MCF 10A (cell line): ENCODE results near the gene TTLL6. TPM values are rescaled to one million over a fixed set of nuclear protein-coding genes. Genes with fewer than 3 reads are reported as not detected.

Experiments
- BruUV-seq: library from RNA; stranded (reverse); fragments of 400-500 nt; replicated peaks from 2 replicates; lab custom pipeline; 2021; lab: Mats Ljungman, UMichigan
- CTCF ChIA-PET: fragments of 300-600 bp; sonication (Branson Sonifier 250); formaldehyde crosslinking; extraction: SDS; loops from one replicate; lab custom pipeline; 2021; ENCODE audit warnings: antibody characterized with exemption, inconsistent platforms; lab: Yijun Ruan, JAX
- POLR2A ChIA-PET: fragments of 300-600, 350-650 bp; sonication (Branson Sonifier 250); formaldehyde crosslinking; extraction: SDS; loops from one replicate; lab custom pipeline; 2020; ENCODE audit warnings: antibody characterized with exemption, inconsistent platforms; lab: Yijun Ruan, JAX
- DNase-seq: peaks from one replicate; pipeline ENCODE4 v3.0.0-alpha.2; 2018; ENCODE audit not compliant: unreplicated experiment
- H3K27ac Mint-ChIP-seq: one replicate; pipeline ENCODE4 v1.8.0; 2022; ENCODE audit warnings: mild to moderate bottlenecking, low read depth, mixed read lengths; ENCODE audit not compliant: unreplicated experiment
- H3K27me3 Mint-ChIP-seq: one replicate; pipeline ENCODE4 v1.8.0; 2022; ENCODE audit warnings: mixed read lengths; ENCODE audit not compliant: insufficient read depth, unreplicated experiment
- H3K36me3 Mint-ChIP-seq: one replicate; pipeline ENCODE4 v1.8.0; 2022; ENCODE audit warnings: mild to moderate bottlenecking, moderate library complexity, mixed read lengths; ENCODE audit not compliant: insufficient read depth, unreplicated experiment
- H3K4me1 Mint-ChIP-seq: one replicate; pipeline ENCODE4 v1.8.0; 2022; ENCODE audit warnings: mixed read lengths; ENCODE audit not compliant: insufficient read depth, unreplicated experiment
- H3K4me3 Mint-ChIP-seq: one replicate; pipeline ENCODE4 v1.8.0; 2022; ENCODE audit warnings: mild to moderate bottlenecking, moderate library complexity, mixed read lengths; ENCODE audit not compliant: unreplicated experiment
- H3K9me3 Mint-ChIP-seq: one replicate; pipeline ENCODE4 v1.8.0; 2022; ENCODE audit warnings: mixed read lengths; ENCODE audit not compliant: unreplicated experiment
- CTCF ChIP-seq: fragments of 200-600 bp; IDR thresholded peaks from one replicate; pipeline ENCODE4 v1.8.0; 2022; ENCODE audit warnings: antibody characterized with exemption, mild to moderate bottlenecking; ENCODE audit not compliant: unreplicated experiment
- intact Hi-C: fragments of 100-400 bp; cut with micrococcal nuclease; formaldehyde crosslinking; loops from 2 replicates; pipeline ENCODE4 v1.14.1; 2022
- total RNA-seq: library from RNA; stranded (reverse); gene quantifications from 2 replicates; pipeline ENCODE4 v1.2.3, GENCODE V29; 2022

Gene TTLL6
- total RNA-seq, 1 experiment from 2014 or later: not detected

DNA sequence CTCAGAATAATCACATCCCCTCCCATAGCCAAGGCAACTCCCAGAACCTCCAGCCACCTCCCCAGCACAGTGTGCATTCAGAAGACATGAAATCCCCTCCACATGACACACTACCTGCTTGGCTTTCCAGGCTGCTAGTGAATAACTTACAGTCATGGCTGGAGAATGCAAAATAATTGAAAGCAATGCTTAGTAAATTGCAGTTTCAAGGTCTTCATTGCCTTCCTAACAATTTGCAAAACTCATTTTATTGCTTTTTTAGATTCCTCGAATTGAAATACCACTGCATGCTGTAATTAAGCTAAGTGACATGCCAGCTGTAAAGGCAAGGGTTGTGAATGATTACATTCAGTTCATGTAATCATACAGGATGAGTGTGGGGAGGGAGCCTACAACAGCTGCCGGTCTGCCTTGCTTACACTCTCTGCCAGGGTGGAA lies 59.5 kb downstream of the TTLL6 start:
- peaks cover 5% of the 10 kb centered on the region for H3K36me3 Mint-ChIP-seq
- BruUV-seq: no TSS peak

DNA sequence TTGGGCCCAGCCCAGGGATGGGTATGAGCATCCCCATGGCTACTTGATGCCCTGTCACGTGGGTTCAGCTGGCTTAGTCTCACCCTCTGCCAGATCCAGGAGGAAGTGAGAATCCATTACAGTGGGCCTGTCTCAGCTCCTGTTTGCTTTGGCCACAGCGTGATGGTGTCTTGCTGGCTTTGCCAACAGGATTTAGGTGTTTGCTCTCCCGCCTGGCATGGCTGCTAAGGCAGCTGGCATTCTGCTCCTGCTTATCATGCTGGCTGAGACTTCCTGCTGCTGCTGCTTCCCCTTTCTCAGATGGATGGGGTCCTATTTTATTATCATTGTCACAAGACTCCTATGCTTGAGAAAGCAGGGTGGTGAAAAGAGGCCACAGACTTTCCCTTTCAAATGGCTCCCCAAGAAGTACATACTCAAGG lies 60.2 kb downstream of the TTLL6 start:
- H3K4me3 Mint-ChIP-seq: no peak overlapping the region
- no peak for TF ChIP-seq CTCF
- CTCF ChIA-PET: interaction anchor here (0.6 to 0.7 kb wide), 4 partner anchors 48 to 893 kb away, joined by 3 to 4 read pairs (median 3); no protein-coding TSS in a partner anchor
- POLR2A ChIA-PET: no interaction called here
- no peak for DNase-seq
- H3K9me3 Mint-ChIP-seq: no peaks in the 10 kb centered on the region
- H3K27me3 Mint-ChIP-seq: peaks cover 82% of the 10 kb centered on the region
- no TSS peak for BruUV-seq
- peaks cover 5% of the 10 kb centered on the region for H3K36me3 Mint-ChIP-seq
- intact Hi-C loops: no loop called here
- H3K27ac Mint-ChIP-seq: no peak overlapping the region
- no peaks in the 10 kb centered on the region for H3K4me1 Mint-ChIP-seq

More for the DNA sequence above, 59.5 kb downstream of the TTLL6 start:
- no peak for DNase-seq
- CTCF ChIA-PET: interaction anchor here (0.6 to 1.2 kb wide), 4 partner anchors 34 to 678 kb away, joined by 3 to 6 read pairs (median 4); no protein-coding TSS in a partner anchor
- H3K27me3 Mint-ChIP-seq: peaks cover 82% of the 10 kb centered on the region
- intact Hi-C loops: no loop called here
- no peak for TF ChIP-seq CTCF
- H3K27ac Mint-ChIP-seq: no peak overlapping the region
- POLR2A ChIA-PET: interaction anchor here (0.9 kb wide), 1 partner anchor 15 kb away, joined by 5 read pairs; no protein-coding TSS in a partner anchor
- no peak overlapping the region for H3K4me3 Mint-ChIP-seq
- no peaks in the 10 kb centered on the region for H3K9me3 Mint-ChIP-seq
- H3K4me1 Mint-ChIP-seq: no peaks in the 10 kb centered on the region

GRCh38 chr17:48755356-48755755 lies 61.7 kb downstream of the TTLL6 start:
- no peak for TF ChIP-seq CTCF
- Mint-ChIP-seq H3K4me1 (no peaks in the 10 kb centered on the region), H3K4me3 (no peak overlapping the region), H3K36me3 (peaks cover 5% of the 10 kb centered on the region), H3K27me3 (peaks cover 82% of the 10 kb centered on the region), H3K9me3 (no peaks in the 10 kb centered on the region), H3K27ac (no peak overlapping the region)
- CTCF ChIA-PET: interaction anchor here (0.7 kb wide), 1 partner anchor 50 kb away, joined by 3 read pairs; no protein-coding TSS in a partner anchor
- POLR2A ChIA-PET: no interaction called here
- DNase-seq: no peak
- BruUV-seq: no TSS peak
- intact Hi-C loops: no loop called here

DNA sequence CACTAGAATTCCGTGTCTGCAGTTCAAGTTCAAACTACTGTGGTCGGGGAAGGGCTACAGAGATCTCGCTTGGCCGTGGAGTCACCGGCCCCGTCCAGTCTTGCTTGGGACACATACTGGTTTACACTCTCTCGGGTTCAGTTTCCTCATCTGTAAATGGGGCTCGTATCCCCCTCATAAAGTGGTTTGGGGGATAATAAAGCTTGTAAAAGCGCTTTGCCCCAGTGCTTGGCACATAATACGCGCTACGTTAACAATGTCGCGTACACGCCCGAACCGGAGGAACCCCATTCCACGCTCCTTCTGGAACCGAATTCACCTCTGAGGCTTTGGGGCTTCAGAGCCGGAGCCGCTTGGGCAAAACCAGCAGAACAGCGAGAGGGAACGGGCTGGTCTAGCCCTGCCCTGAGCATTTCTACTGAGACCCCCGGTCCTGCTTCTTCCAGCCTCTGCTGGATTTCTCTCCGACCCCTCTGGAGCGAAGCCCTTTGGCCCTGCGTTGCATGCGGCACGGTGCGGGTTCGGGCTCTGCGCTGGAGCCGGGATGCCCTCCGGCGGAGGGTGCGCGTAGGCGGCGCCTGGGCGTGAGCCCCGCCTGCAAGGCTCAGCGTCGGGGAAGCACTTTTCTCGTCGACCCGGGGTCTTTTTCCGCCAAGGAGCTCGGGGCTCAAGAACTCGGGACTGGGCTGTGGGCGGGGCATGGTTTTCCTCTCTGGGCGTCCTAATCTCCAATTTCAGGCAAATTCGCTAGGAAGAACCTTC lies 62.3 kb downstream of the TTLL6 start:
- no peak for DNase-seq
- Mint-ChIP-seq H3K9me3 (no peaks in the 10 kb centered on the region), H3K36me3 (peaks cover 3% of the 10 kb centered on the region), H3K27me3 (peaks cover 82% of the 10 kb centered on the region), H3K4me1 (no peaks in the 10 kb centered on the region), H3K27ac (no peak overlapping the region), H3K4me3 (no peak overlapping the region)
- intact Hi-C loops: no loop called here
- TF ChIP-seq CTCF: no peak
- ChIA-PET POLR2A (no interaction called here), CTCF (no interaction called here)
- no TSS peak for BruUV-seq
